Pancreas (tissue), 10 donors: ENCODE results near the gene C1orf210. TPM values are rescaled to one million over a fixed set of nuclear protein-coding genes. Genes with fewer than 3 reads are reported as not detected.
A peak's percentile ranks its signal among the peaks of the same experiment; 100 is the strongest.

ENCODE experiments used
- ATAC-seq, 4 donors: fragments of 200-7000 bp; cut with Tn5 transposase; one replicate each; pipeline versions ENCODE4 v1.8.0 to v1.9.1; 2020; ENCODE audit warnings: mild to moderate bottlenecking in 4 of 4, moderate library complexity in 4 of 4
- DNase-seq, 6 donors: peaks; one replicate each; pipeline ENCODE4 v3.0.0-alpha.2; 2020
- FAIRE-seq: peaks from 2 replicates; lab custom pipeline; 2012; peaks lifted over from hg19 to GRCh38; lab: Jason Lieb, UNC
- H3K27ac ChIP-seq, 4 donors: fragments of 200-600 bp; sonication (generic); 1 replicate in 3 of 4; 2 replicates in 1 of 4; pipeline versions ENCODE4 v1.5.0 to v1.8.0; 2020
- H3K27me3 ChIP-seq, 4 donors: fragments of 200-600 bp; one replicate each; pipeline ENCODE4 v1.8.0; 2021
- H3K36me3 ChIP-seq, 3 donors: fragments of 200-600 bp; sonication (generic) in 1 of 3; one replicate each; pipeline versions ENCODE4 v1.5.0 to v1.8.0; 2020 to 2021
- H3K4me1 ChIP-seq, 3 donors: fragments of 200-600 bp; one replicate each; pipeline ENCODE4 v1.8.0; 2021
- H3K4me3 ChIP-seq, 4 donors: fragments of 200-600 bp; sonication (generic) in 2 of 4; one replicate each; pipeline versions ENCODE4 v1.5.0 to v1.8.0; 2020 to 2021
- H3K9me3 ChIP-seq, 4 donors: fragments of 200-600 bp; one replicate each; pipeline ENCODE4 v1.8.0; 2021
- CTCF ChIP-seq, 4 donors: fragments of 200-600 bp; sonication (generic) in 3 of 4; IDR thresholded peaks; one replicate each; pipeline versions ENCODE4 v1.5.0 to v1.8.0; 2021; ENCODE audit warnings: antibody characterized with exemption in 4 of 4
- WGBS, 2 donors: extraction: QIAGEN DNeasy Blood & Tissue Kit; methylation state at CpG; one replicate each; pipeline ENCODE4 v1.1.7; 2013; 5-methylcytosine and 5-hydroxymethylcytosine counted together
- intact Hi-C, 3 donors: fragments of 100-400 bp; cut with DNase I; formaldehyde crosslinking; loops; one replicate each; pipeline versions ENCODE4 v1.11.1 to v1.14.2; 2022
- polyA plus RNA-seq, 2 donors: library from polyadenylated mRNA; stranded (reverse); fragments of 200-250 nt; gene quantifications; one replicate each; pipeline ENCODE4 v1.2.3, GENCODE V29; 2013
- total RNA-seq, 6 donors: library from RNA; stranded (reverse); fragmentation: NEBNext Ultra II Directional in 4 of 6; extraction: Animal tissue kit (Norgen Biotek cat#: 25700) in 4 of 6; gene quantifications; one replicate each; pipeline versions ENCODE4 v1.2.1 to v1.2.4, GENCODE V29; 2021 to 2023
- donor health status: healthy with polysubstance abuse.
- donor health status: DM: no; HTN: no; CAD: no; lungs with moderate emphysema.
- donor health status: DM: no; HTN: no; CAD: no.
- donor health status: control.
- donor health status: control.
- donor health status: Bipolar disorder and iron deficiency.
- donor health status: DM: yes; HTN: yes; CAD: no.
- donor health status: DM: no; HTN: no; CAD: no.
- donor health status: DM: no; HTN: no; CAD: no.
- donor health status: DM: yes; HTN: yes; CAD: no.

Gene C1orf210
- total and polyA plus RNA-seq, 8 donors = 5.7 to 17.2 (median 12.4) TPM

- intact Hi-C loops = no loop called here
- peaks cover 5 to 23% (median 16%) of the 10 kb centered on the region in 3 donors for H3K4me1 ChIP-seq
- WGBS, 2 donors = 34 to 43% methylated on average over 11 of the region's 11 CpGs
- H3K36me3 ChIP-seq = peaks cover 0 to 5% (median 0%) of the 10 kb centered on the region in 3 donors
- TF ChIP-seq CTCF (IDR thresholded peaks at IDR 0.05) = no peak
- no peak overlapping the region for H3K4me3 ChIP-seq
- H3K27me3 ChIP-seq = no peaks in the 10 kb centered on the region
- H3K9me3 ChIP-seq = no peaks in the 10 kb centered on the region
- peak overlapping the region in 2 of 4 donors; percentile 8 to 30 for H3K27ac ChIP-seq
- ATAC-seq = no peak
- DNase-seq = peak in 2 of 6 donors; percentile 14 to 26
- FAIRE-seq = no peak
These were observed 11.1 kb downstream of the C1orf210 start for GRCh38 chr1:43274125-43274803.

DNA sequence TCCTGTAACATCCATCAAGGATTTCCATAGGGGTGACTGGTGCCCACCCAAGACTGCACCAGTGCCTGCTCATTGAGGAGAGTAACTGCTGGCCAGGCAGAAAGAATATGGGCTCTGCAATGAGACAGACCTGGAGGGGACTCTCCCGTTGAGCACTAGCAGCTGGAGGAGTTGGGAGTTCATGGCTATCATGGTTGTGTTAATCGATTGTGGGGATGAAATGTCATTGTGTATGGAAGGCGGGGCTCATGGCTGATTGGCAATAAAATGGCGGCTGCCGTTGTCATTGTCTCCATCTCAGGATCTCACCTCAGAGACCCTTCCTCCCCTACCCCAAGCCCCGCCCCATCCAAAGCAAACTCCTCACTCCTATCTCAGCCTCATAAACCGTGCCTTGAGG, 11.7 kb downstream of the C1orf210 start:
- DNase-seq (peak in 2 of 6 donors; percentile 3 to 6), ATAC-seq (no peak), FAIRE-seq (no peak)
- TF ChIP-seq CTCF (IDR thresholded peaks at IDR 0.05) = no peak
- intact Hi-C loops = no loop called here
- H3K4me1 ChIP-seq = peaks cover 5 to 25% (median 16%) of the 10 kb centered on the region in 3 donors
- H3K4me3 ChIP-seq = no peak overlapping the region
- H3K36me3 ChIP-seq = peaks cover 0 to 5% (median 0%) of the 10 kb centered on the region in 3 donors
- H3K27me3 ChIP-seq = no peaks in the 10 kb centered on the region
- H3K9me3 ChIP-seq = no peaks in the 10 kb centered on the region
- H3K27ac ChIP-seq = no peak overlapping the region
- WGBS, 2 donors = 84 to 95% methylated on average over 7 of the region's 7 CpGs

DNA sequence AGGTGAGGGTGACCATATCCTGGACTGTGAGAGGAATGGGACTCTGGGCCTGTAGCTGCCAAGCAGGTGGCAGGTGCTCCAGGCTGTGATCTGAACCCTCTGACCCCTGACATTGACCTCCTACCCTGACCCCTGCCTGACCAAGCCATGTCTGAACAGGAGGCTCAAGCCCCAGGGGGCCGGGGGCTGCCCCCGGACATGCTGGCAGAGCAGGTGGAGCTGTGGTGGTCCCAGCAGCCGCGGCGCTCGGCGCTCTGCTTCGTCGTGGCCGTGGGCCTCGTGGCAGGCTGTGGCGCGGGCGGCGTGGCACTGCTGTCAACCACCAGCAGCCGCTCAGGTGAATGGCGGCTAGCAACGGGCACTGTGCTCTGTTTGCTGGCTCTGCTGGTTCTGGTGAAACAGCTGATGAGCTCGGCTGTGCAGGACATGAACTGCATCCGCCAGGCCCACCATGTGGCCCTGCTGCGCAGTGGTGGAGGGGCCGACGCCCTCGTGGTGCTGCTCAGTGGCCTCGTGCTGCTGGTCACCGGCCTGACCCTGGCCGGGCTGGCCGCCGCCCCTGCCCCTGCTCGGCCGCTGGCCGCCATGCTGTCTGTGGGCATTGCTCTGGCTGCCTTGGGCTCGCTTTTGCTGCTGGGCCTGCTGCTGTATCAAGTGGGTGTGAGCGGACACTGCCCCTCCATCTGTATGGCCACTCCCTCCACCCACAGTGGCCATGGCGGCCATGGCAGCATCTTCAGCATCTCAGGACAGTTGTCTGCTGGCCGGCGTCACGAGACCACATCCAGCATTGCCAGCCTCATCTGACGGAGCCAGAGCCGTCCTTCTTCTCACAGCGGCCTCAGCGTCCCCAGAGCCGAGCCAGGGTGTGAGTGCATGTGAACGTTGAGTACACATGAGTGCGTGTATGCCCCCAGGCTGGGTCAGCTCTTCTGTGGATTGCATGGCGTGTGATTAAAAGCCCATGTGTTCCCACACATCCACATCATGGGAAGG, 12.5 kb downstream of the C1orf210 start:
- intact Hi-C loops = no loop called here
- ATAC-seq (no peak), FAIRE-seq (no peak), DNase-seq (peak in 2 of 6 donors; percentile 3 to 13)
- TF ChIP-seq CTCF (IDR thresholded peaks at IDR 0.05) = no peak
- 96 to 98% methylated on average over 46 of the region's 46 CpGs for WGBS, 2 donors
- H3K27me3 ChIP-seq = no peaks in the 10 kb centered on the region
- peaks cover 0 to 5% (median 0%) of the 10 kb centered on the region in 3 donors for H3K36me3 ChIP-seq
- no peaks in the 10 kb centered on the region for H3K9me3 ChIP-seq
- peaks cover 5 to 25% (median 16%) of the 10 kb centered on the region in 3 donors for H3K4me1 ChIP-seq
- H3K27ac ChIP-seq = no peak overlapping the region
- H3K4me3 ChIP-seq = no peak overlapping the region

- no peak for FAIRE-seq
These were observed 13.2 kb downstream of the C1orf210 start for GRCh38 chr1:43272161-43272560.

More at GRCh38 chr1:43272161-43272560, 13.2 kb downstream of the C1orf210 start:
- Histone ChIP-seq H3K4me1 (peaks cover 5 to 24% (median 15%) of the 10 kb centered on the region in 3 donors), H3K9me3 (no peaks in the 10 kb centered on the region), H3K4me3 (peak overlapping the region in 1 of 4 donors; percentile 56), H3K27ac (no peak overlapping the region), H3K36me3 (peaks cover 0 to 5% (median 0%) of the 10 kb centered on the region in 3 donors), H3K27me3 (no peaks in the 10 kb centered on the region)
- intact Hi-C loops = no loop called here
- DNase-seq (peak in 2 of 6 donors; percentile 7 to 13), ATAC-seq (no peak)
- WGBS, 2 donors = 49 to 55% methylated on average over 9 of the region's 9 CpGs
- TF ChIP-seq CTCF (IDR thresholded peaks at IDR 0.05) = no peak
